GM12864 (cell line): ENCODE results near the gene BARHL2.

Source experiments
- DNase-seq: peaks from one replicate; pipeline ENCODE4 v3.0.0-alpha.2; 2011; ENCODE audit warnings: low read depth
- H3K4me3 ChIP-seq: 2 replicates; pipeline ENCODE4 v1.5.1; 2011; ENCODE audit warnings: mild to moderate bottlenecking, low read depth, low read length, control low read depth
- TF ChIP-seq, protein P1 (sequence below): IDR thresholded peaks from 2 replicates; pipeline ENCODE4 v1.5.1; 2011; ENCODE audit warnings: low read depth, mild to moderate bottlenecking, moderate library complexity, low read length, control low read depth, inconsistent platforms; ENCODE audit errors: missing control alignments

BARHL2 gene

DNA sequence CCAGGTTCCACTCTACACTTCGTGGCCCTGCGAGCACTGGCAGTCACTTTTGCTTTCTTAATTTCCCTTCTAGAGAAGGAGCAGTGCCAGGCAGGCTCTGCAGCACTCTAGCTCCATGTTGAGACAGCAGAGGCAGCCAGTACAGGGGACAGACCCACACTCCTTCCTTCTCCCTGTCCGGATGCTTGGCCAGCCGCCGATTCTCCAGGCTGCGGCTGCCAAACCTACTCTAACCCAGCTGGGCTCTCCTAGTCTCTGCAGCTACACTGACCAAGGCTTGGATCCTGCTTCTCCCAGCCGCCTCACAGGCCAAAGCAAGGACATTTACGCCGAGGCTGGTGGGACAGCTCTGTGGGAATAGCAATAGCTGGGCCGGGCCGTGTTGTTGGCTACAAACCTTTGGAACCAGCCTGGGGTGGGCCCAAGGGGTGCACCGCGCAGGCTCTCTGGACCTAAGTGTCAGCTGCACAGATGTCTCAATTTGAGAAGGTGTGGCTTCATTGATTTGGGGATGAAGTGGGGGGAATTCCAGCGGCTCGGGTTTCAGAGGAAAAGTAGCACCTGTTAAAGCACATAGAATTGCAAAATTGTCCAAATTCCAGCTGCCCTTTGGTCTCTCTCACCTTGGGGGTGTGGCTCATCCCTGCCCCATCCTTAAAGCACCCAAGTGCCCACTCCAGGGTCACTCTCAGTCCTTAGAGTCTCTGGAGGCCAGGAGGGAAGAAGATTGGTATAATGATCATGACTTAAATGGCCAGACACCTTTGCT is 3.2 kb downstream of the BARHL2 start:
- DNase-seq = no peak
- no peak overlapping the region for H3K4me3 ChIP-seq
- TF ChIP-seq, protein P1, sequence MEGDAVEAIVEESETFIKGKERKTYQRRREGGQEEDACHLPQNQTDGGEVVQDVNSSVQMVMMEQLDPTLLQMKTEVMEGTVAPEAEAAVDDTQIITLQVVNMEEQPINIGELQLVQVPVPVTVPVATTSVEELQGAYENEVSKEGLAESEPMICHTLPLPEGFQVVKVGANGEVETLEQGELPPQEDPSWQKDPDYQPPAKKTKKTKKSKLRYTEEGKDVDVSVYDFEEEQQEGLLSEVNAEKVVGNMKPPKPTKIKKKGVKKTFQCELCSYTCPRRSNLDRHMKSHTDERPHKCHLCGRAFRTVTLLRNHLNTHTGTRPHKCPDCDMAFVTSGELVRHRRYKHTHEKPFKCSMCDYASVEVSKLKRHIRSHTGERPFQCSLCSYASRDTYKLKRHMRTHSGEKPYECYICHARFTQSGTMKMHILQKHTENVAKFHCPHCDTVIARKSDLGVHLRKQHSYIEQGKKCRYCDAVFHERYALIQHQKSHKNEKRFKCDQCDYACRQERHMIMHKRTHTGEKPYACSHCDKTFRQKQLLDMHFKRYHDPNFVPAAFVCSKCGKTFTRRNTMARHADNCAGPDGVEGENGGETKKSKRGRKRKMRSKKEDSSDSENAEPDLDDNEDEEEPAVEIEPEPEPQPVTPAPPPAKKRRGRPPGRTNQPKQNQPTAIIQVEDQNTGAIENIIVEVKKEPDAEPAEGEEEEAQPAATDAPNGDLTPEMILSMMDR = no peak

DNA sequence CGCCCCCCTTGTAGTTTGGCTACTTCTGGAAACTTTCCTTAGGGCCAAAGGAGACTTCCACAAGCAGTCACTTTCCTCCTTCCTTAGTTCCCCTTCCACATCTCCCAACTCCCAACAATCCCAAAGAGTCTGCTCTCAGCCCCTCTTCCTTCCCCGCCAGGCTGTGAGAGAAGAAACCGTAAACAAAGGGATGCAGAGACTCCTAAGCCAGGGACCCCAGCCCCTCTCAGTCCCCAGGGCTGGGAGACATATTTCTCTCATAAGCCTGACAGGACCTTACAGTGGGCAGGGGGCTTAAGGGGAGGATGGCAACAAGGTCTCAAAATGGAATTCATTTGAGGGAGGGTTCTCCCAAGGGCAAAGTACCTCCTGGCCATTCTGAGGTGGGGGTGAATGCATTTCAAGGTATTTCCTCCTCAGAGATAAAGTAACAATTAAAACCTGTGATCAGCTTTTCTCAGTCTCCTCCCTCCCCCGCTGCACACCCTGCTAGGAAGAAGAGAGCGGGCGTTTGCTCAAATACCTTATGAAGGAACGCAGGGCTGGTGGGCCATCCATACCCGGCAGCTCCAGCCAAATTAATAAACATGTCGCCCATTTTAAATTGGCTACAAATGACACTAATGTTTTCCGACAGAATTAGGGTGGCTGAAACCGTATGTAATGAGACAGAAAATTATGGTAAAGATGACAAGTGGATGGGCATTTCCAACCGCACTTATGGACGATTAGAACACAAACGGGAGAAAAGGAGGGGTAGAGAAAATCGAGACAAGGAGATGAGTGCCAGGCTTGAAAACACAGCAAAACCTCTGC is 4.0 kb downstream of the BARHL2 start:
- TF ChIP-seq, protein P1 = no peak
- no peak for DNase-seq
- no peak overlapping the region for H3K4me3 ChIP-seq

DNA sequence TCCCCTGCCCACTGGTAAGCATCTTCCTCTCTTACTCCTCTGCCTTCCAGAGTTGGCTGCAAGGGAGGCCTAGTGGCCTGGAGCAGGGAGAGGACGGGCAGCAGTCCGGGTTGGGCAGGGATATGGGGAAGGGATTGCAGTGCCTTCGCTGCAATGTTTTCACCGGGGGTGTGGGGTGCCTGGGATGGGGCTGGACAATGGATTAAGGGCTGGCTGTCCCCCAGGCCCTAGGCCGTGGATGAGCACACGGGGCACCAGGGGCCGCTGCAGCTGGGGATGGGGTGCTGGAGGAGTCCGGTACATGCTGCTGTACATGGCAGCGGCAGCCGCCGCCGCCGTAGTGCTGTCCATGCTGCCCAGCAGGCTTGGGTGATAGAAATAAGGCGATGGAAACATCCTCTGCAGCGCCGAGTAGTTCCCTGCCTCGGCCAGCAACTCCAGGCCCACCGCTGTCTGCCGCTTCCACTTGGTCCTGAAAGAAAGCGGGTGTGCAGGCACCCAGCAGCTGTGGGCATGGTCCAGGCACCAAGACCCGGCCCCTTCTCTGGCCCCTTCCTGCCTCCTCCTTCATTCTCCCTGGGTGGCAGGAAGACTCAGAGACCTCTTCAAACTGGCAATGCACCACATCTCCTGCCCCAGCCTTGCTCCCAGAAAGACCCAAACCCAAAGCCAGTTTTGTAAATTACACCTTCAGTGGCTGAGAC is 4.8 kb downstream of the BARHL2 start:
- TF ChIP-seq, protein P1 = no peak
- H3K4me3 ChIP-seq = no peak overlapping the region
- DNase-seq = no peak

DNA sequence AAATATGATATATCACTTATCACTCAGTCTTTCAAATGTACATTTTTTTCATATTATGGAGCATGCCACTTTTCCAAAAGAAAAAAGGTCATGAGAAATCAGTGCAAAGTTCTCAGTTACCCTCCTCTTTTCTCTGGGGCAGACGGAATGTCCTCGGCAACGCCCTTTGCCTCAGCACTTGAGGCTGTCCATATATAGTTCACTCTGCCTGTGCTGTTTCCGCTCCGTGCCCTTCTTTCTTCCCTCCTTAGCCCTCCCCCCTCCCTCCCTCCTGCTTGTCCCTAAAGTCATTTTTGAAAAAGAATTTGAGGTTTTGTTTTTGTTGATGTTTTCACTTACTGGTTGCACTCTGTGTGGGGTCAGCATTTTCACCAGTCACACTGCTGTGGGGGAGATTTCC is 5.4 kb downstream of the BARHL2 start:
- H3K4me3 ChIP-seq = no peak overlapping the region
- TF ChIP-seq, protein P1 = no peak
- DNase-seq = no peak

DNA sequence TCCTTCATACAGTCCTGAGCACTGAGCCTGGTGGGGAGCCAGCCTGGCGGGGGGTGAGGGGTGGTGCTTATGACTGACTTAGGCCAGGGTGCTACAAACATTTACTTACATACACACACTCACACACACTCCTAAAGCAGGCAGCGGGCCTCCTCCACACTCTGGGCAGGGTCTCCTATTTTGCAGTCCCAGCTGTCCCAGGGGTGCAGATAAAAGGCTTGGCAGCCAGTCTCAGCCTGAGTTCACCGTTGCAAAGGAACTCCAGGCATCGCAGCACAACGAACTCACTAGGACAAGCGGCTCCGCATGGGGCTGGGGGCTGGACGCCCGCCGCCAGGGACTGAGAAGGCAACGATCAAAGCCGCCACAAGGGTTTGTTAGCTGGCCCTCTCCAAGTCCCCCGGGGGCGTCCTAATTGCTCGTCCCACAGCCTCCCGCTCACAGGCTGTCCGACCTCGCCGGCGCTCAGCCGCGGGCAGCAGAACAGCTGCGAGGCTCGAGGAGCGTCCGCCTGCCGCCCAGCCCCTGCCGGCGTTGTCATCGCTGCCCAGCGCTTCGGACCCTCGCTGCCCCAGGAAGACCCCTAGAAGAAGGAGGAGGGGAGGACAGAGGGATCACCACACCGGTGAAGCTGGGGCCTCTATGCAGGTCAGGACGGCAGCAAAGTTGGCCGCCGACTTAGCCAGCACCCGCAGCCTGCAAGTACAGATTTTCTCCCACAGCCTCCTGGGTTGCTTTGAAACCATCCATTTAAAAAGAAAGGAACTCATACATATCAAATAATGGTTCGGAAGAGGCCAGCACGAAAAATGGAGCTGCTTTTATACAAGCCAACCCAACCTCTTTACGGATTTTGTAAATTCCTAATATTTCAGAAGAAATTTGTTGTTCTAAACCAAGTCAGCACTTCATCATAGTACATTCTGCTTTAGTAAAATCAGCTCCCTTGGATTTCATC is 6.2 kb downstream of the BARHL2 start:
- no peak for DNase-seq
- no peak overlapping the region for H3K4me3 ChIP-seq
- TF ChIP-seq, protein P1 = no peak

DNA sequence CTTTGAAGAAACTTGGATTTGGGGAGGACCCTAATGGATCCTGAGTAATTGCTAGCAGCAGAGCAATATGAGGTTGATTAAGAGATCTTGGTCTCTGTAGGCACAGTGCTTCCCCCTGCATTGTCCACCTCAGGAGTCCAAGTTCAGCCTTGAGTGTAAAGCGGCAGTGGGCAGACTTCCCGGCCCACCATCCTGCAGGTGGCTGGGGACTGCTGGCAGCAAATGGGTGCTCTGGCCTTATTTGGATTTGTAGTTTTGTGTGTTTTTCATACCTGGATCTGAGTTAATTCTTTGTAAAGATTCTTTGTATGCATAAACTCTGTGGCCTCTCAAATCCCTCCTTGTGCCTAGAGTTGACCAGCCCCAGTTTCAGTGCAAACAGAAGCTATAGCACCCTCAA is 7.6 kb downstream of the BARHL2 start:
- TF ChIP-seq, protein P1 = no peak
- DNase-seq = no peak
- no peak overlapping the region for H3K4me3 ChIP-seq
